22Rv1 (cell line): Measurements from ENCODE around the gene YTHDF2.

Source experiments
- H3K27ac ChIP-seq: fragments of 450-650 bp; 2 replicates; pipeline ENCODE4 v1.5.1; 2017
- ZFX ChIP-seq: fragments of 450-650 bp; IDR thresholded peaks from 2 replicates; pipeline ENCODE4 v1.6.1; 2017; ENCODE audit warnings: antibody characterized with exemption, borderline replicate concordance
- TF ChIP-seq, protein P1 (sequence below): fragments of 450-650 bp; IDR thresholded peaks from 2 replicates; pipeline ENCODE4 v1.5.1; 2017; ENCODE audit warnings: mild to moderate bottlenecking

YTHDF2 gene

DNA sequence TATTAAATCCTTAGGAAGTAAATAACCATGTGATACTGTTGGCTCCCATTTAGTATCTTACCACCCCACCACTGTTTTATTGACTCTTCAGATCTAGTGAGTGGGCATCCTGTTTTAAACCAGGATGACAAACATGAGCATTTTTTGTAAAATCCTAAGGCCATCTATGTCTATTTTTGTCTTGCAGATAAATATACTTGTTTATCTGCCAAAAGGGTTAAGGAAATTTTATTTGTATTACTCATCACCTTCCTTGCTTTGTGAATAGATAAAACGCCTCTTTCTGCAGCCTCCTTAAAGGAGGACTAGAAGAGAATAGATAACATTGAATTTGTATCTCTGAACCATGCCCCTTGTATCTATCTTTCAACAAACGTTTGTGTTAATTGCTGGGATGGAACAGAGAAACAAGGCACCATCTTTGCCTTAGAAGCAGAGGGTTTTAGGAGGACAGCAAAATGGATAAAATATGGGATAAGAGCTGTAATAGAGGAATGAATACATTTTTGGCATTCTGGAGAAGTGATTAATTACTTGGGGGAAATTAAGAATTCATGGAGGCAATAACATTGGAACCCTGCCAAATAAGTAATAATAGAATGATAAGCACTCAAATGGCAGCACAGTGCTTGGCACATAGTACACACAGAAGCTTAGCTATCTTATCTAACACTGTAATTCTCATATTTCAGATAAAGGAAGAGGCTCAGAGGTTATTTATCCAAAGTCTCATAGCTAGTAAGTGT is 14.7 kb downstream of the YTHDF2 start:
- H3K27ac ChIP-seq: no peak overlapping the region
- TF ChIP-seq, protein P1, sequence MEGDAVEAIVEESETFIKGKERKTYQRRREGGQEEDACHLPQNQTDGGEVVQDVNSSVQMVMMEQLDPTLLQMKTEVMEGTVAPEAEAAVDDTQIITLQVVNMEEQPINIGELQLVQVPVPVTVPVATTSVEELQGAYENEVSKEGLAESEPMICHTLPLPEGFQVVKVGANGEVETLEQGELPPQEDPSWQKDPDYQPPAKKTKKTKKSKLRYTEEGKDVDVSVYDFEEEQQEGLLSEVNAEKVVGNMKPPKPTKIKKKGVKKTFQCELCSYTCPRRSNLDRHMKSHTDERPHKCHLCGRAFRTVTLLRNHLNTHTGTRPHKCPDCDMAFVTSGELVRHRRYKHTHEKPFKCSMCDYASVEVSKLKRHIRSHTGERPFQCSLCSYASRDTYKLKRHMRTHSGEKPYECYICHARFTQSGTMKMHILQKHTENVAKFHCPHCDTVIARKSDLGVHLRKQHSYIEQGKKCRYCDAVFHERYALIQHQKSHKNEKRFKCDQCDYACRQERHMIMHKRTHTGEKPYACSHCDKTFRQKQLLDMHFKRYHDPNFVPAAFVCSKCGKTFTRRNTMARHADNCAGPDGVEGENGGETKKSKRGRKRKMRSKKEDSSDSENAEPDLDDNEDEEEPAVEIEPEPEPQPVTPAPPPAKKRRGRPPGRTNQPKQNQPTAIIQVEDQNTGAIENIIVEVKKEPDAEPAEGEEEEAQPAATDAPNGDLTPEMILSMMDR: no peak
- no peak for TF ChIP-seq ZFX

- no peak for TF ChIP-seq ZFX
- TF ChIP-seq, protein P1: no peak
- no peak overlapping the region for H3K27ac ChIP-seq
Observed at GRCh38 chr1:28755701-28756100, 19.0 kb downstream of the YTHDF2 start.

DNA sequence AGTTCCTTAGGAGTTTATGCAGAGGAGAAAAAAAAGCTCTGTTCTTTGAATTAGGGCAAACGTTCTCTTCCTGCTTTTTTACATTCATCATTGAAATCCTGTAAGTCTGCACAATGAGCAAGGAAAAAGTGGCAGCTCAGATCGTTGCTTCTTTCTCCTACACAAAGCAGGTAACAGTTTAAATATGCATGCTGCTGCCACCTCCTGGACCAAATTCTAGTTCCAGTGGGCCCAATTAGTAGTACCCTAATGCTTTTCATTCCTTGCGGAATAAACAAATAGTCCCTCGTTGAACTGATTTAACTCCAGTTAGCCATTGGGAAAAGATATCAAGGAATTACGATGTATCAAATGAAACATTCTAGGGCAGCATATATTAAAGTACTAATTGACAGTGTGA is 20.1 kb downstream of the YTHDF2 start:
- H3K27ac ChIP-seq: no peak overlapping the region
- TF ChIP-seq, protein P1: peak; percentile 40
- TF ChIP-seq ZFX: no peak

GRCh38 chr1:28758420-28758819 is 21.7 kb downstream of the YTHDF2 start:
- TF ChIP-seq, protein P1: no peak
- TF ChIP-seq ZFX: no peak
- no peak overlapping the region for H3K27ac ChIP-seq

DNA sequence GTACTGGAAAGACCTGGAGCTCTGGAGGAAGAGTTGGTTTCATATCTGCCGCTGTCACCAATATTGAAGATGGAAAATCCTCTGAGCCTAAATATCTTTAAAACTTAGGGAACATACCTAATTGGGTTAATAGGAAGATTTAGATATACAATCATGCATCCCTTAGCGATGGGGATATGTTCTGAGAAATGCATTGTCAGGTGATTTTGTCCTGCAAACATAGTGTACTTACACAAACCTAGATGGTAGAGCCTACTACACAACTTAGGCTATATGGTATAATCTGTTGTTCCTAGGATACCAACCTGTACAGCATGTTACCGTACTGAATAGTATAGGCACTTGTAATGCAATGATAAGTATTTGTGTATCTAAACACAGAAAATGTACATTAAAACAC is 22.5 kb downstream of the YTHDF2 start:
- TF ChIP-seq, protein P1: no peak
- no peak for TF ChIP-seq ZFX

DNA sequence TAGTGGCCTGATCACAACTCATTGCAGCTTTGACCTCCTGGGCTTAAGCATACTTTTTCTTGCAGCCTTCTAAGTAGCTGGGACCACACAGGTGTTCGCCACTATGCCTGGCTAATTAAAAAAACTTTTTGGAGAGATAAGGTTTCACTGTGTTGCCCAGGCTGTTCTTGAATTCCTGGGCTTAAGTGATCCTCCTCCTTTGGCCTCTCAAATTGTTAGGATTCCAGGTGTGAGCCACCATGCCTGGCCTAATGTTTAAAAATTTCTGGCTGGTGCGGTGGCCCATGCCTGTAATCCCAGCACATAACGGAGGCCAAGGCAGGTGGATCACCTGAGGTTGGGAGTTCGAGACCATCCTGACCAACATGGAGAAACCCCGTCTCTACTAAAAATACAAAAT is 24.4 kb downstream of the YTHDF2 start:
- H3K27ac ChIP-seq: no peak overlapping the region
- no peak for TF ChIP-seq ZFX
- TF ChIP-seq, protein P1: no peak

More for the DNA sequence above, 22.5 kb downstream of the YTHDF2 start:
- no peak overlapping the region for H3K27ac ChIP-seq

- no peak for TF ChIP-seq ZFX
- TF ChIP-seq, protein P1: no peak
- no peak overlapping the region for H3K27ac ChIP-seq
Observed at GRCh38 chr1:28766532-28767183, 29.9 kb downstream of the YTHDF2 start.
